ENCODE data around the gene COL23A1. TPM values are rescaled to one million over a fixed set of nuclear protein-coding genes. Genes with fewer than 3 reads are reported as not detected.

The COL23A1 gene
- total and polyA plus RNA-seq, 2 donors (not counting 1 experiment from before 2014, with no cell fraction given), result not detected

- H3K36me3 ChIP-seq (ENCODE audit: control insufficient read depth, insufficient read depth, low read length), result no peaks in the 10 kb centered on the region
- no peaks in the 10 kb centered on the region for H3K4me1 ChIP-seq (ENCODE audit: control insufficient read depth, extremely low read depth, insufficient read depth, low read length)
- no peak overlapping the region for H3K4me3 ChIP-seq (replicated peaks in 1 of 4; ENCODE audit: control extremely low read depth in 1 of 4, insufficient read depth in 1 of 4, low read depth in 3 of 4, low read length in 4 of 4)
- H4K20me1 ChIP-seq (ENCODE audit: control insufficient read depth, extremely low read depth, insufficient read depth, low read length), result no peaks in the 10 kb centered on the region
- H3K79me2 ChIP-seq (ENCODE audit: control insufficient read depth, insufficient read depth, low read length), result no peaks in the 10 kb centered on the region
- no peak overlapping the region for H3K4me2 ChIP-seq (ENCODE audit: extremely low read depth, insufficient read depth, low read length)
- H3K9ac ChIP-seq (ENCODE audit: insufficient read depth, low read length), result no peak overlapping the region
- TF ChIP-seq EZH2 (IDR thresholded peaks at IDR 0.05; ENCODE audit: low read length, missing control alignments) (no peak), CTCF (conservative IDR thresholded peaks at IDR 0.05 in 1 of 2, IDR thresholded peaks at IDR 0.05 in 1 of 2; ENCODE audit: low read depth in 1 of 2, low read length in 2 of 2) (no peak)
- DNase-seq (ENCODE audit: low read depth in 2 of 2), result no peak
- no peak overlapping the region for H3K27ac ChIP-seq (ENCODE audit: insufficient read depth, low read length)
- no peaks in the 10 kb centered on the region for H3K9me3 ChIP-seq (ENCODE audit: control insufficient read depth, insufficient read depth, low read depth, low read length)
- no peaks in the 10 kb centered on the region for H3K27me3 ChIP-seq (ENCODE audit: control insufficient read depth, insufficient read depth, low read length)
- no peak overlapping the region for H2AFZ ChIP-seq (ENCODE audit: low read length)
Observed at GRCh38 chr5:178252258-178252657, 337.9 kb downstream of the COL23A1 start.

- Histone ChIP-seq H3K27ac (ENCODE audit: insufficient read depth, low read length) (no peak overlapping the region), H3K27me3 (ENCODE audit: control insufficient read depth, insufficient read depth, low read length) (no peaks in the 10 kb centered on the region), H3K4me2 (ENCODE audit: extremely low read depth, insufficient read depth, low read length) (no peak overlapping the region), H3K79me2 (ENCODE audit: control insufficient read depth, insufficient read depth, low read length) (no peaks in the 10 kb centered on the region), H3K36me3 (ENCODE audit: control insufficient read depth, insufficient read depth, low read length) (no peaks in the 10 kb centered on the region), H2AFZ (ENCODE audit: low read length) (no peak overlapping the region), H4K20me1 (ENCODE audit: control insufficient read depth, extremely low read depth, insufficient read depth, low read length) (no peaks in the 10 kb centered on the region), H3K9me3 (ENCODE audit: control insufficient read depth, insufficient read depth, low read depth, low read length) (no peaks in the 10 kb centered on the region), H3K4me3 (replicated peaks in 1 of 4; ENCODE audit: control extremely low read depth in 1 of 4, insufficient read depth in 1 of 4, low read depth in 3 of 4, low read length in 4 of 4) (no peak overlapping the region), H3K4me1 (ENCODE audit: control insufficient read depth, extremely low read depth, insufficient read depth, low read length) (no peaks in the 10 kb centered on the region), H3K9ac (ENCODE audit: insufficient read depth, low read length) (no peak overlapping the region)
- no peak for DNase-seq (ENCODE audit: low read depth in 2 of 2)
- TF ChIP-seq EZH2 (IDR thresholded peaks at IDR 0.05; ENCODE audit: low read length, missing control alignments), result no peak
- no peak for TF ChIP-seq CTCF (conservative IDR thresholded peaks at IDR 0.05 in 1 of 2, IDR thresholded peaks at IDR 0.05 in 1 of 2; ENCODE audit: low read depth in 1 of 2, low read length in 2 of 2)
Observed at GRCh38 chr5:178250263-178250662, 339.9 kb downstream of the COL23A1 start.

GRCh38 chr5:178249191-178249989 lies 340.8 kb downstream of the COL23A1 start:
- Histone ChIP-seq H4K20me1 (ENCODE audit: control insufficient read depth, extremely low read depth, insufficient read depth, low read length) (no peaks in the 10 kb centered on the region), H3K27ac (ENCODE audit: insufficient read depth, low read length) (no peak overlapping the region), H3K9ac (ENCODE audit: insufficient read depth, low read length) (no peak overlapping the region), H3K4me3 (replicated peaks in 1 of 4; ENCODE audit: control extremely low read depth in 1 of 4, insufficient read depth in 1 of 4, low read depth in 3 of 4, low read length in 4 of 4) (no peak overlapping the region), H3K36me3 (ENCODE audit: control insufficient read depth, insufficient read depth, low read length) (no peaks in the 10 kb centered on the region), H3K4me1 (ENCODE audit: control insufficient read depth, extremely low read depth, insufficient read depth, low read length) (no peaks in the 10 kb centered on the region), H3K79me2 (ENCODE audit: control insufficient read depth, insufficient read depth, low read length) (no peaks in the 10 kb centered on the region), H3K9me3 (ENCODE audit: control insufficient read depth, insufficient read depth, low read depth, low read length) (no peaks in the 10 kb centered on the region), H3K27me3 (ENCODE audit: control insufficient read depth, insufficient read depth, low read length) (no peaks in the 10 kb centered on the region), H3K4me2 (ENCODE audit: extremely low read depth, insufficient read depth, low read length) (no peak overlapping the region), H2AFZ (ENCODE audit: low read length) (no peak overlapping the region)
- no peak for TF ChIP-seq CTCF (conservative IDR thresholded peaks at IDR 0.05 in 1 of 2, IDR thresholded peaks at IDR 0.05 in 1 of 2; ENCODE audit: low read depth in 1 of 2, low read length in 2 of 2)
- no peak for TF ChIP-seq EZH2 (IDR thresholded peaks at IDR 0.05; ENCODE audit: low read length, missing control alignments)
- peak; percentile 46 to 73 for DNase-seq (ENCODE audit: low read depth in 2 of 2)

All from fibroblast of lung (primary cell).